Measurements from ENCODE around the gene TNFSF13.

Gene TNFSF13

GRCh38 chr17:7606280-7606679 lies 47.7 kb downstream of the TNFSF13 start:
- no peaks in the 10 kb centered on the region for H3K27me3 ChIP-seq (ENCODE audit: control insufficient read depth, low read length)
- TF ChIP-seq EZH2phosphoT487 (IDR thresholded peaks at IDR 0.05; ENCODE audit: borderline replicate concordance, low read length) = no peak
- no peak for TF ChIP-seq CTCF (IDR thresholded peaks at IDR 0.05; ENCODE audit: low read depth, low read length, poor library complexity, severe bottlenecking)
- no peak overlapping the region for H3K4me2 ChIP-seq (ENCODE audit: low read length)
- no peaks in the 10 kb centered on the region for H3K9me3 ChIP-seq (ENCODE audit: control insufficient read depth, insufficient read depth, low read length)
- H4K20me1 ChIP-seq (ENCODE audit: control insufficient read depth, insufficient read depth, low read depth, low read length) = no peaks in the 10 kb centered on the region; the same call in 1 of the 2 replicates
- no peak overlapping the region for H3K4me3 ChIP-seq (ENCODE audit: low read length)
- H3K36me3 ChIP-seq (ENCODE audit: control insufficient read depth, low read length) = peaks cover 51% of the 10 kb centered on the region
- no peak overlapping the region for H3K27ac ChIP-seq (ENCODE audit: low read depth, low read length)
- H3K9me2 ChIP-seq (replicated peaks; ENCODE audit: control insufficient read depth, low read length) = no peaks in the 10 kb centered on the region
- H3F3A ChIP-seq (ENCODE audit: control insufficient read depth, insufficient read depth) = no peaks in the 10 kb centered on the region
- peaks cover 29% of the 10 kb centered on the region for H3K79me2 ChIP-seq (ENCODE audit: control insufficient read depth, low read length)
- H3K4me1 ChIP-seq (ENCODE audit: control insufficient read depth, low read length) = no peaks in the 10 kb centered on the region

- Histone ChIP-seq H3K9me2 (replicated peaks; ENCODE audit: control insufficient read depth, low read length) (no peaks in the 10 kb centered on the region), H3K36me3 (ENCODE audit: control insufficient read depth, low read length) (peaks cover 44% of the 10 kb centered on the region), H3K4me2 (ENCODE audit: low read length) (no peak overlapping the region), H3F3A (ENCODE audit: control insufficient read depth, insufficient read depth) (no peaks in the 10 kb centered on the region), H3K27ac (ENCODE audit: low read depth, low read length) (no peak overlapping the region), H3K9me3 (ENCODE audit: control insufficient read depth, insufficient read depth, low read length) (no peaks in the 10 kb centered on the region), H3K4me3 (ENCODE audit: low read length) (no peak overlapping the region), H3K79me2 (ENCODE audit: control insufficient read depth, low read length) (peaks cover 60% of the 10 kb centered on the region), H3K27me3 (ENCODE audit: control insufficient read depth, low read length) (no peaks in the 10 kb centered on the region), H4K20me1 (ENCODE audit: control insufficient read depth, insufficient read depth, low read depth, low read length) (peaks cover 6% of the 10 kb centered on the region; the same call in 1 of the 2 replicates), H3K4me1 (ENCODE audit: control insufficient read depth, low read length) (peaks cover 23% of the 10 kb centered on the region)
- TF ChIP-seq CTCF (IDR thresholded peaks at IDR 0.05; ENCODE audit: low read depth, low read length, poor library complexity, severe bottlenecking) = no peak
- no peak for TF ChIP-seq EZH2phosphoT487 (IDR thresholded peaks at IDR 0.05; ENCODE audit: borderline replicate concordance, low read length)
These were observed 52.1 kb downstream of the TNFSF13 start for GRCh38 chr17:7610641-7611040.
